Hematopoietic multipotent progenitor cell treated with erythropoietin and hydrocortisone succinate and interleukin-3 and kit ligand, for 4 days (in vitro differentiated cells): ENCODE measurements around the gene C17orf67.

Experiments used
- DNase-seq: peaks from one replicate; pipeline ENCODE4 v3.0.0-alpha.2; 2015

C17orf67 gene

GRCh38 chr17:56833809-56834379 is at the start of gene C17orf67, which contains the start of gene DGKE:
TSS of gene C17orf67 (minus strand) at chr17:56833920. CDS start at chr17:56815810, 18,110 bp downstream.
TSS of gene DGKE (plus strand) at chr17:56834151. CDS start at chr17:56834796, 645 bp downstream.
- peak; percentile 98 for DNase-seq

- no peak for DNase-seq
Measured at GRCh38 chr17:56881685-56882295, 48.1 kb upstream of the C17orf67 start.

GRCh38 chr17:56880571-56880970 is 46.9 kb upstream of the C17orf67 start:
- no peak for DNase-seq

DNA sequence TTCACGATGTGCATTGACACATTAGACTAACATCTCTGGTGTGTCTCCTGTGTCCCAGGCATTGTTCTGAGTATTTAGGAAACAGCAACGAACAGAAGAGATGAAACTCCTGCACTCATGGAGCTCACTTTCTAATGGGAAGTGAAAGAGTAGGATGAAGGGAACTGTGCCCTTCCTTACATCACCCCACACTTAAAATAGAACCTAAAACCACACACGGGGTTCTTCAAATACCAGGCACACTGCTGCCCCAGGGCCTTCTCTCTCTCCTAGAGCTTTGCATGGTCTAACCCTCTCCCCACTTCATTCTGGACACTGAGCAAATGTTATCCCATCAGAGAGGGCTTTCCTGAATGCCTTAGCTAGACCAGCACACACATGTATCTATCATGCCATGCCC is 46.4 kb upstream of the C17orf67 start:
- no peak for DNase-seq

- no peak for DNase-seq
Measured at GRCh38 chr17:56879280-56879679, 45.6 kb upstream of the C17orf67 start.

DNA sequence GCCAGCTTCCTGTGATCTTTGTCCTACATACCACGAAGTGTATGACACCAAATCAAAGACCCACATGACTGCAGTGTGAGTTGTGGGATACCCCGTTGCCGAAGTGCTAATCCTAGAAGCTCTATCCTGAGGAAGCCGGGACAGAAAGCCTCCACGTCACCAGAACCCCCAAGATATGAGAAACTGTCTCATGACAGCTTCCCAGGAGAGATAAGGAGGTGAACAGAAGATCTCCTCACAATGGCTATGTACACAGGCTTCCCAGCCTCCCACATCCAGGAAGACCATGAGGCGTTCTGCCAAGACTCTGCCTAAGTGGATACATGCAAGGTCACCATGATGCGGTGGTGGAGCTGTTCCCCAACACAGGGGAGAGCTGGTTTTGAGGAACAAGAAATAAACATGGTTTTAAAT is 43.1 kb upstream of the C17orf67 start:
- DNase-seq = no peak

GRCh38 chr17:56870081-56870651 is 36.4 kb upstream of the C17orf67 start:
- no peak for DNase-seq

DNA sequence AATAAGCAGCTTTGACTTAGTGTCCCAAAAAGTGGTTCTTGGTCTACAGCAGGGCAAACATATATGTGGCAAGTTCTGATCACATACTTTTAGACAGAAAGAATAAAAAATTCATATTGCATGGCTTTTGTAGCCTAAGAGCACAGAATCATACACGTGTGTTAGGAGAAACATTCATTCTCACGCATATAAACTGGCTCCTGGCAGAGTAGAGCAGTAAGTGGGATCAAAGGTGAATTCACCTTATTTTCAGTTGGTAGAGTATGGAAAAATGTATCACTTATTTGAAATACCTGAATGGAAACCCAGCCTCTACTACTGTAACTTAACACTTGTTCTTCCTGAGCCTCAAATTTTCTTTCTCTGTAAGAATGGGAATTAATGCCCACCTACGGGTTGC is 35.0 kb upstream of the C17orf67 start:
- no peak for DNase-seq

DNA sequence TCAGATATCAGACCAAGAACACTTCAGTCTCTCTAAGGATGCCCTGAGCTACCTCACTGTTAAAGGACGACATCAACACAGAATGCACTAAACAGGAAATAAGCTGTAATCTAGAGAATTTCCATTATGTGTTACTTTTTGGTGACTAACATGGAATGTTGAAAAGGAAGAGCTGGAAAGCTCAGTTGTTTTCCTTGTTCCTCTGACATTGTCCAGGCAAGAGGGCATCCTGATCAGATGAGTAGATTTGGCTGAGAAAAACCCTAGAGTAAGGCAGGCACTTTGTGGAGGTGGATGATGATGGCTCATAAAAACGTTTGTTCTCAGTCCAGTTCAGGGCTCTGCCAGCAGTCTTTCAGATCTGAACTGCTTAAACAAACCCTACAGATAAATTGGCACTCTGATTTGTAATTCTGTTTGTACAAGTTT is 34.2 kb upstream of the C17orf67 start:
- no peak for DNase-seq

- DNase-seq = peak; percentile 47
Measured at GRCh38 chr17:56866496-56866895, 32.8 kb upstream of the C17orf67 start.

DNA sequence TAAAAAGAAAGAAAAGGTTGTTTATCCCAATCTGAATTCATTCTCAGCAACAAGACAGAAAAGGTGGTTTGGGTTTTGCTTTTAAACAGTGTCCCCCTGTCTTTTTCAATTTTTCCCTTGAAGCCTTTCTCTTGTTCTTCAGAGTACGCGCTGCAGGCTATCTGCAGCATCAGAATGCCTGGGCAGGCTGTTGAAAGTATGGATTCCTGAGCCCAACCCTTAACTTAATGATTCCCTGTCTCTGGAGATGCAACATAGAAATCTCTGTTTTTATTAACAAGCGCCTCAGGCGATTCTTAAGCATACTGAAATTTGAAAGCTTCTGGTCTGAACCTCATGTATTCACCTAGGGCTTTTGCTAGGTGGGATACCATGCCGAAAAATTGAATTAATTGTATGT is 32.4 kb upstream of the C17orf67 start:
- no peak for DNase-seq

DNA sequence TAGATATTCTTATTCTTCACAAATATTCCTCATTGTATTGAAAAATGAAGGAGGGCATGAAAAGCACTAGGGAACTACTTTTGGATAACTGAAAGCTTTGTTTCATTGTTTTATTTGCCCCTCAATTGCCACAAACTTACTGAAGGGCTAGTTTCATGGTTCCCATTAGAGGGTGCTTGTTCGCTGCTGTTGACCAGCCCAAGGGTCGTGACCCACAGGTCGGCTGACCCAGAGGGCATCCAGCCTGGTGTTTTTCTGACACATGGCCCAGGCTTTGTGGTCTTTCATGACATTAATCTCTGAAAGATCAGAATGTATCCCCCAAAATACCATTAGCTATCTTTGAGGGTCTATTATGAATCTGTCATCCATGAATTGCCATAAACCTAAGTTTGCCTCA is 30.3 kb upstream of the C17orf67 start:
- no peak for DNase-seq

DNA sequence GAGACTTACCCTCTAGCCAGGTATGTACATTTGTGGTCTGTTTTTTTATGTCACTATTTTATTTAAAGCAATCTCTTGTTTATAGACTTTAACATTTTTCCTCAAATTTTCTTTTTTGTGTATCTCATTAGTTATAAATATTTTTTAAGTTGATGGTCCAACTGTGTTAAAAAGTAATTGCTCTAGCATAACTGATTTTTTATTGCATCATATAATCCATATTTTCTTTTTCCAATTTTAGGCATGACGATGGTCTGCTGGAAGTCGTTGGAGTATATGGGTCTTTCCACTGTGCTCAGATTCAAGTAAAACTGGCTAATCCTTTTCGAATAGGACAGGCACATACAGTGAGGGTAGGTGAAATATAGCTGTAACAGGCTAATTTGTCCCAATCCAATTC is 28.2 kb upstream of the C17orf67 start:
- DNase-seq = no peak

- DNase-seq = no peak
Measured at GRCh38 chr17:56851008-56851407, 17.3 kb upstream of the C17orf67 start.

GRCh38 chr17:56850591-56850990 is 16.9 kb upstream of the C17orf67 start:
- no peak for DNase-seq

DNA sequence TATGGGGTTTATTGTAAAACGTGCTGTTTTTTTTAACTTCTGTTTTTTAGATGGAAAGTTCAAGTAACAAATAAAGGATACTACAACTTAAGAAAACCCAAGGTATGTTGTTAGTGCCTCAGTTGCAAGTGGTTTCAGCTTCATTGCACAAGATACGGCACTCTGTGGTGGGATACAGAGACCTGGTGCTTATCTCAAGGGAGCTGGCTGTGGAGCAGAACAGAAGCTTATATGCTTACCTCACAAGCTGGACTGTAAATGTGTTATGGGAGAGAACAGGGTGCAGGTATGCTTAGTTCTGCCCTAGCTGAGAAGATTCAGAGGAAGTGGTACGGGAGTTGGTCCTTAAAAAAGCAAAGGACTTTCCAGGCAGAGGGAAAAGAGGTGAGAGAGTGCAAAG is 15.4 kb upstream of the C17orf67 start:
- DNase-seq = peak; percentile 38

DNA sequence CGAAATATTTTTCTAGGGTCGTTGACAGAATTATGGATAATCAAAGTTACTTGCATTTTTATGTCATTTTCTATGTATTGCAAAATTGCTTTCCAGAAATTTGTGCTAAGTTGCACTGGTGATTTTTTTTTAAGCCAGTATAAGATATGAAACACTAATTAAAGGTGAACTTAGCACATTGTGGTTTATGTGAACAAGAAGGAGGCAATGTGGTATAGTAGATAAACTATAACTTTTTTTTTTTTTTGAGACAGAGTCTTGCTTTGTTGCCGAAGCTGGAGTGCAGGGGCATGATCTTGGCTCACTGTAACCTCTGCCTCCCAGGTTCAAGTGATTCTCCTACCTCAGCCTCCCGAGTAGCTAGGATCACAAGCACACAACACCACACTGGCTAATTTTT is 13.4 kb upstream of the C17orf67 start:
- peak; percentile 73 for DNase-seq

- DNase-seq = no peak
Measured at GRCh38 chr17:56845934-56846333, 12.2 kb upstream of the C17orf67 start.

DNA sequence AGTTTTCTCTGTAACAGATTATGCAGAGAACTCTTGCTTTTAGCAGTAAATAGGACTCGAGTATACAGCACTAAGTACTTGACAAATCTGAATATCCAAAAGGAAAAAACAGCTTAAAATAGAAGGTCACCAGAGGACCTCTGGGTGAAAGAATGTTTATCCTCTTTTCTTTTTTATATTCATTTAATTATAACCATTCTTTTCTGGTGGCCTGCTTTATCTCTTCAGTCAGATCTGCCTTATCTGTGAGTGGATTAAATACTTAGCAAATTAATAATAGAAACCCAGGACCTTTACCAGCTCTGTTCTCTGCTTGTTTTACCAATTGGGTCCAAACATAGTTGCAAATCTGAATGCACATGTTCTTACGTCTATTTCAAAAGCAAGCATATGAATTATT is 8.9 kb upstream of the C17orf67 start:
- no peak for DNase-seq

DNA sequence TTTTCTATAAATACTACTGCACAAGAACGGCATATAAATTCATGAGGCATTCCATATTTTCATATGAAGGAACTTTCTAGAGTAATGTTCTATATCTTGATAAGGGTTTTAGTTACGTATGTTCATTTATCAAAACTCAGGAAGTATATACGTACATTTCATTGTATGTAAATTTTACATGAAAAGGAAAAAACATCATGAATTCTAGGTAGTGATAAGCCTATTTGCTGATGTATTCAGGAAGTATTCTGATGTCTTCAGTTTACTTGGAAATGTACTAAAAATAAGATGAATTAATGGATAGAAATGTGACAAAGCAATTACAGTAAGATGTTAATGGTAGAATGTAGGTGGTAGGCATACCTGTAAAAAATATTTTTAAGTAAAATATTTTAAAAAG is 5.0 kb upstream of the C17orf67 start:
- no peak for DNase-seq

- DNase-seq = peak; percentile 25
Measured at GRCh38 chr17:56835264-56835585, 1.5 kb upstream of the C17orf67 start.

GRCh38 chr17:56834380-56835263 is 902 bp upstream of the C17orf67 start:
- DNase-seq = peak; percentile 82

GRCh38 chr17:56833057-56833808 is 487 bp downstream of the C17orf67 start:
- peak; percentile 86 for DNase-seq
